ENCODE measurements around the gene SRRM1. TPM values are rescaled to one million over a fixed set of nuclear protein-coding genes. Genes with fewer than 3 reads are reported as not detected.
"Not testable (repeated sequence)": the region's sequence is repeated elsewhere in the genome, so short reads cannot be mapped to it uniquely, and the experiment has no call there.

SRRM1 gene
- total RNA-seq, 4 donors from 2014 or later, result 44.0 to 91.2 (median 58.1) TPM

GRCh38 chr1:24715658-24716057 lies 72.6 kb downstream of the SRRM1 start:
- no peak for TF ChIP-seq POLR2A (IDR thresholded peaks at IDR 0.05)
- TF ChIP-seq CTCF (IDR thresholded peaks at IDR 0.05), result no peak
- DNase-seq, result no peak
- H3K27me3 ChIP-seq, result no peaks in the 10 kb centered on the region
- no peaks in the 10 kb centered on the region for H3K9me3 ChIP-seq
- intact Hi-C loops (cut with DNase I), result no loop called here
- H3K4me1 ChIP-seq, result peaks cover 3 to 23% (median 12%) of the 10 kb centered on the region in 3 donors
- no peak overlapping the region for H3K27ac ChIP-seq
- 94 to 100% methylated on average over 6 to 7 of the region's 7 CpGs for WGBS, 2 donors
- no peaks in the 10 kb centered on the region for H3K36me3 ChIP-seq
- H3K4me3 ChIP-seq, result no peak overlapping the region

- H3K27me3 ChIP-seq, result no peaks in the 10 kb centered on the region
- 78 to 88% methylated on average over 6 to 8 of the region's 8 CpGs for WGBS, 2 donors
- no peak for DNase-seq
- peak overlapping the region in 2 of 4 donors; percentile 19 to 42 for H3K27ac ChIP-seq
- H3K4me1 ChIP-seq, result peaks cover 3 to 36% (median 12%) of the 10 kb centered on the region in 3 donors
- H3K36me3 ChIP-seq, result no peaks in the 10 kb centered on the region
- H3K4me3 ChIP-seq, result no peak overlapping the region
- no peaks in the 10 kb centered on the region for H3K9me3 ChIP-seq
- intact Hi-C loops (cut with DNase I), result no loop called here
- no peak for TF ChIP-seq POLR2A (IDR thresholded peaks at IDR 0.05)
- no peak for TF ChIP-seq CTCF (IDR thresholded peaks at IDR 0.05)
Measured at GRCh38 chr1:24717887-24718650, 75.0 kb downstream of the SRRM1 start.

- peak; percentile 15 for DNase-seq
- intact Hi-C loops (cut with DNase I), result no loop called here
- 41 to 84% methylated on average over 4 to 9 of the region's 12 CpGs for WGBS, 2 donors
Measured at GRCh38 chr1:24720152-24720551, 77.0 kb downstream of the SRRM1 start.

GRCh38 chr1:24721533-24721932 lies 78.4 kb downstream of the SRRM1 start:
- Histone ChIP-seq H3K9me3 (no peaks in the 10 kb centered on the region), H3K27me3 (no peaks in the 10 kb centered on the region), H3K4me1 (peaks cover 3 to 45% (median 12%) of the 10 kb centered on the region in 3 donors), H3K4me3 (no peak overlapping the region), H3K36me3 (no peaks in the 10 kb centered on the region), H3K27ac (no peak overlapping the region)
- TF ChIP-seq POLR2A (IDR thresholded peaks at IDR 0.05) (no peak), CTCF (IDR thresholded peaks at IDR 0.05) (no peak)
- DNase-seq, result no peak
- intact Hi-C loops (cut with DNase I), result no loop called here
- 100% methylated on average over 1 to 2 of the region's 31 CpGs for WGBS, 2 donors

More at GRCh38 chr1:24720152-24720551, 77.0 kb downstream of the SRRM1 start:
- no peak for TF ChIP-seq CTCF (IDR thresholded peaks at IDR 0.05)
- no peak for TF ChIP-seq POLR2A (IDR thresholded peaks at IDR 0.05)
- H3K27me3 ChIP-seq, result no peaks in the 10 kb centered on the region
- no peak overlapping the region for H3K4me3 ChIP-seq
- no peaks in the 10 kb centered on the region for H3K36me3 ChIP-seq
- H3K9me3 ChIP-seq, result no peaks in the 10 kb centered on the region
- H3K4me1 ChIP-seq, result peaks cover 3 to 40% (median 12%) of the 10 kb centered on the region in 3 donors
- H3K27ac ChIP-seq, result peak overlapping the region in 3 of 4 donors; percentile 64 to 78 (median 69)

GRCh38 chr1:24722073-24723035 lies 79.3 kb downstream of the SRRM1 start:
- DNase-seq; H3K27ac ChIP-seq; H3K27me3 ChIP-seq; intact Hi-C loops (cut with DNase I); H3K36me3 ChIP-seq; H3K9me3 ChIP-seq: not testable (repeated sequence)
- peak overlapping the region in 1 of 4 donors; percentile 10 for H3K4me3 ChIP-seq
- WGBS, 2 donors, result 67 to 74% methylated on average over 16 to 19 of the region's 21 CpGs
- peaks cover 8 to 54% (median 18%) of the 10 kb centered on the region in 3 donors for H3K4me1 ChIP-seq

Small RNA genes lying within 50 kb of the gene (small RNA-seq; reads per million reads assigned to genes)
- 0 reads per million in 4 donors for gene RF00019

Other genes starting within 250 kb of the SRRM1 start
- gene STPG1, start 229.5 kb upstream of the SRRM1 start, total RNA-seq, result 1 to 10 TPM; 2.6 to 6.9 (median 5.6) TPM
- gene NIPAL3, start 227.5 kb upstream of the SRRM1 start, total RNA-seq, result 10 to 100 TPM; 25.0 to 36.5 (median 31.3) TPM
- gene RCAN3, start 140.5 kb upstream of the SRRM1 start, total RNA-seq, result 10 to 100 TPM; 14.4 to 24.1 (median 18.6) TPM
- gene NCMAP, start 87.2 kb upstream of the SRRM1 start, total RNA-seq, result under 1 TPM in 2 of 4 donors, not detected in 2; 0.12 to 0.19 TPM
- 100 to 1,000 TPM in 1 of 4 donors, 10 to 100 TPM in 3; 22.3 to 204 (median 69.0) TPM for gene CLIC4, start 102.1 kb downstream of the SRRM1 start, total RNA-seq